DMS79 treated with DMSO at 0.1 percent for 48 hours (cell line): ENCODE data around the gene ALOX5.
"Not testable (repeated sequence)": the region's sequence is repeated elsewhere in the genome, so short reads cannot be mapped to it uniquely, and the experiment has no call there.

Source experiments
- DNase-seq: peaks from one replicate; lab custom pipeline; 2025; lab: John Stamatoyannopoulos, UW

The ALOX5 gene

GRCh38 chr10:45404770-45405120 lies 30.7 kb downstream of the ALOX5 start:
- DNase-seq, result no peak

DNA sequence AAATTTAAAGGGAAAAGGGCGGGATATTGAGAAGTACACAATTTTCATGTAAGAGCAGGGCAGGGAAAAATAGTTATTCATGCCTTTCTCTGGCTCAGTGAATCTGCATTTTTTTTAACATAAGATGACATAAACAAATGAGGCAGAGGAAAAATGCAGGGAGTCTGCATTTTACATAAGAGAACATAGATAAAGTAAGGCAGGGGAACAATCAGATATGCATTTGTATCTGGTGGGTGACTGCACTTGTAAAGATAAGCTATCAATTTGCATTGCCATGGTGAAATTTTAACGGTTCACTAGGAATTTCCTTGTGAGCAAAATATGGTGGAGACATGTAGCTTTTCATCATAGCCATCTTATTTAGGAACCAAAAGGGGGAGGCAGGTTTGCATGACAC lies 33.5 kb downstream of the ALOX5 start:
- no peak for DNase-seq

- DNase-seq, result no peak
Observed at GRCh38 chr10:45408421-45409319, 34.7 kb downstream of the ALOX5 start.

DNA sequence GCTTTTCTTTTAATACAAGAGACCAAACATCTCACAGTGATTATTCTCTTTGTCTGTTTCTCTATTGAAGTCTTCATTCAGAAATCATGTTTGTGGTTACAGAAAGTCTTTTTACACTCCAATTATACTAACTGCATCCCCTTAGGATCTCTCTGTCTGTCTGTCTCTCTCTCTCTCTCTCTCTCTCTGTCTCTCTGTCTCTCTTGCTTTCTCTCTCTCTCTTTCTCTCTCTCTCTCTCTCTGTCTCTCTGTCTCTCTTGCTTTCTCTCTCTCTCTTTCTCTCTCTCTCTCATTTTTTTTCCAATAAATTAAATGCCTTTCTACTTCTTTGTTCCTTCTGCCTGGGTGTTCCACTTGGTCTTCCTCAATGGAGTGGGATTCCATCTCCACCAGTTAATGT lies 35.3 kb downstream of the ALOX5 start:
- DNase-seq, result not testable (repeated sequence)

- no peak for DNase-seq
Observed at GRCh38 chr10:45409782-45410181, 35.8 kb downstream of the ALOX5 start.

- DNase-seq, result no peak
Observed at GRCh38 chr10:45410489-45410806, 36.4 kb downstream of the ALOX5 start.

- DNase-seq, result no peak
Observed at GRCh38 chr10:45410807-45411606, 37.0 kb downstream of the ALOX5 start.

DNA sequence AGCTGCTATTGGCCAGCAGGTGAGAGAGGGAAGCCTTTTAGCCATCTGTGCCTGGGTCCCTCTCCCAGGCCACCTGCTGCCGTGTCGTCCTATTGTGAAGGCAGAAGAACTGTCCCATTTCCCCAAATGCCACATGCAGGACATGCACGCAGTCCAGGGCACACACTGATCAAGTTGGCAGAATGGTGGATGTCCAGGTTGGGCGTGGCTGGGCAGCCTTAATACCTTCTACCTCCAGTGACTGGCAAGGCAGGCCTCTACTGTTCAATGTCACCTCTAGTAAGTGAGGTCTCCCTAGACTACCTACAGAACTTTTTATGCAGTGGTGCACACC lies 37.6 kb downstream of the ALOX5 start:
- DNase-seq, result no peak

- DNase-seq, result not testable (repeated sequence)
Observed at GRCh38 chr10:45415062-45415461, 41.0 kb downstream of the ALOX5 start.

- DNase-seq, result no peak
Observed at GRCh38 chr10:45416603-45417002, 42.6 kb downstream of the ALOX5 start.

GRCh38 chr10:45417746-45418145 lies 43.7 kb downstream of the ALOX5 start:
- DNase-seq, result no peak

- no peak for DNase-seq
Observed at GRCh38 chr10:45418417-45418848, 44.4 kb downstream of the ALOX5 start.

- peak; percentile 31 for DNase-seq
Observed at GRCh38 chr10:45418849-45419675, 45.0 kb downstream of the ALOX5 start.

- peak; percentile 12 for DNase-seq
Observed at GRCh38 chr10:45419676-45420025, 45.6 kb downstream of the ALOX5 start.

DNA sequence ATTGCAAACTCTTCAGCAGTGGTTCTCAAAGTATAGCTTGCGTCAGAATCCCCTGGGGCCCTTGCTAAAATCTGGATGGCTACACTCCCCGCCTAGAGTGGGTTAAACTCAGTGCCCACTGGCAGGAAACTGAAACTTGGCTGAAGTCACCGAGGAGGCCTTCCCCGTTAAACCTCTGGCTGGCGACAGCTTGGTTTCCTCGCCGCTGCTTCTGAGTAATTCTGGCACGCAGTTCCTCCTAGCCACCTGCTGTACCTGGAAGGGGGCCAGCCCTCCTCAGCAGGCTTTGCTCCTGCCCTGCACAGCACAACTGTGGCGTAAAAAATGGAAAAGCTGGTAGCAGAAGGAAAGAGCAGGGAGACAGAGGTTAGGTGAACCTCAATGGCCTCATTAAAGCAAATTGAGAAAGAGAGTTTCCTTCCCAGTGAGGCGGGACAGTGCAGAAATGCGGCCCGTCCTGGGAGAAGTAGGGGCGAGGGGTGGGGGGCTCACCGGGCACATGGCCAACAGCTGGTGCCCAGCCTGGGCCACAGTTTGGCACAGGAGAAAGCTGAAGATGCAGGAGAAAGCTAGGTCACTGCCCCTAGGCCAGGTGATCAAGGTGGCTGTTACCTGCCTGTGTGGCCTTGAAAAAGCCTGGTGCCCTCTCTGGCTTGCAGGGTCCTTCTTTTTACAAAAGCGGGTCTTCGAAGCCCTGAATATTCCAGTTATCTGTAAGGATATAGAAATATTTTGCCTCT lies 46.6 kb downstream of the ALOX5 start:
- peak; percentile 83 for DNase-seq

DNA sequence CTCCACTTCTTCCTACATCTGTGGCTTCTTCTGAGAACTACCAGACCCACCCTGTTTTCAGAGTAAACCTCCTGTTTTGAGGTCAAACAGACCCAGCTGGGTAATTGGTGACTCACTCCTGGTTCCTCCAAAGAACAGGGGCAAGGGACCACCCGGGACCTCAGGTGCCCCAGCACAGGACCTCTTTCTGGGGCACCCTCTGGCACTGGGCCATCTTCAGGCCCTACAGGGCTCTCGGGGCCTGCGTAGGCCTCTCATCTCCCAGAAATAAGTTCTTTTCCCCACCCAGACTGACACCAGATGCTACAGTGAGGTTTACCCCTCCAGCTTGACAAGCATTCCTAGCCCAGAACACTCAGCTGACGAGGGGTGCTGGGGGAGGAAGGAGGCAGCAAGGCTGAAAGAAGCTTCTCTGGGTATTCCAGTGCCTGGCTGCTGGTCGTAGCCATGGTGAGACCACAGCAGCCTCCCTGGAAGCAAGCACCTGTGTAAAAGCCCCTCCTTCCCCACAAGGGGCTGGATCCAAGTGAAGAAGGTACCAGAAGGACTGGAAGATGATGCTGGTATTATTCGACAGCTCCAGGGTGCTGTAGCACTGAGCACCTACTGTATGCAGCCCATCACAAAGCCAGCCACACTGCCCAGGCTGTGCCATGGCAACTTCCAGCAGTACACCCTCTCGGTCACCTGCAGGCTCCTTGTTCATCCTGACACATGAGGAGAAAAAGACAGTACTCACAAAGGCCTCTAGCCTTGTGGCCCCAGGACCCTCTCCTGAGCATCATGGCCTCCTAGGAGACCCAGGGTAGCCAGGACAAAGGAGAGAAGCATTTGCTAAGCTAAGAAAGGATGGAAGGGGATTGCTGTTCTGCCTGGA lies 47.4 kb downstream of the ALOX5 start:
- DNase-seq, result no peak

GRCh38 chr10:45422207-45422865 lies 48.3 kb downstream of the ALOX5 start:
- DNase-seq, result no peak

DNA sequence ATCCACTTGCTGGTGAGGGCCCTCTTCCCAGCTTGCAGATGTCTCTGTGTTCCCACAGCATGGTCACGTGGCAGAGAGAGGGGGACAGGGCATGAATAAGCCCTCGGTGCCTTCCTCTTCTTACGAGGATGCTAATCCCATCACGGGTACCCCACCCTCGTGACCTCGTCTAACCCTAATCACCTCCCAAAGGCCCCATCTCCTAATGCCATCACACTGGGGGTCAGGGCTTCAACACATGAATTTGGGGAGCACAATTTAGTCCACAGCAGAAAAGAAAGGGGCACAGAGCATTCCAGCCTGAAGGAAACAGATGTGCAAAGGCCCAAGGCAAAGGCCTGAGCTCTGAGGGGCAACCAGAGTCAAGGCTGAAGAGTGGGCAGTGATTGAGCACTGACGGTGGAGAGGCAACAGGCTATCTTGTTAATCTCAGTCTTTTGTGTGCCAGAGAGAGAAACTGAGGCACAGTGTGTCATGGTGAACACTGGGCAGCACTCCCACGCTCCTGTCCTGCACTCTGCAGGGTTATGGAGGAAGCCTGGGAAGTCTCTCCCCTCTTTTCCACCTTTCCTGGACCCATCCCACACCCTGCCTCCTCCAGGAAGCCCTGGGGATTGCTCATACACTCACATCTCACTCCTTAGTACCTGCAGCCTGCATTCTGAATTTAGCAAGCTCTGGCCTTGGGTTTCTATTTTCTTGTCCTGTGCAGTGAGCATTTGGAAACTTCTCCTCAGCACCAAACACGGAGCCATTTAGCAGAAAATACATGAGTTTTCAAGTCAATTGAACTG lies 49.0 kb downstream of the ALOX5 start:
- DNase-seq, result no peak

DNA sequence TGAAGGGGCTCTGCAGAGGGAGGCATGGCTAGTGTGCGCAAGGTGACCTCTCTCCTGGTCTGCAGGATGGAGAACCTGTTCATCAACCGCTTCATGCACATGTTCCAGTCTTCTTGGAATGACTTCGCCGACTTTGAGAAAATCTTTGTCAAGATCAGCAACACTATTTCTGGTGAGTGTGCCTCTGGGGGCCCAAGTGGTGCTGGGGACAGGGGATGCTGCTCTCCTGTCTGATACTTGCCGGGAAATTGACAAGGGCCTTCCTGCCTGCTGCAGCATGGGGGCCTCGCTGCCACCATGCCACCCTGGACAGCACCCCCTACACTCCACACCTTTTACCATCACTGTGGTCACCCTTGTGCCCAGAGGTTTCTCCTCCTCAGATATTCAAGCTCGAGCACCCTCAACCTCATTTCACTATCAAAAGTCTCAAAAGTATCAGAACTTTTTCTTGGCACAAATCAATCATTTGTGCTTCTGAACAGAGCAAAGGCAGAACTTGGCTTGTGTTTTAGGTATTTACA lies 50.0 kb downstream of the ALOX5 start:
- no peak for DNase-seq
